ENCODE measurements around the gene L1CAM.

Gene L1CAM

DNA sequence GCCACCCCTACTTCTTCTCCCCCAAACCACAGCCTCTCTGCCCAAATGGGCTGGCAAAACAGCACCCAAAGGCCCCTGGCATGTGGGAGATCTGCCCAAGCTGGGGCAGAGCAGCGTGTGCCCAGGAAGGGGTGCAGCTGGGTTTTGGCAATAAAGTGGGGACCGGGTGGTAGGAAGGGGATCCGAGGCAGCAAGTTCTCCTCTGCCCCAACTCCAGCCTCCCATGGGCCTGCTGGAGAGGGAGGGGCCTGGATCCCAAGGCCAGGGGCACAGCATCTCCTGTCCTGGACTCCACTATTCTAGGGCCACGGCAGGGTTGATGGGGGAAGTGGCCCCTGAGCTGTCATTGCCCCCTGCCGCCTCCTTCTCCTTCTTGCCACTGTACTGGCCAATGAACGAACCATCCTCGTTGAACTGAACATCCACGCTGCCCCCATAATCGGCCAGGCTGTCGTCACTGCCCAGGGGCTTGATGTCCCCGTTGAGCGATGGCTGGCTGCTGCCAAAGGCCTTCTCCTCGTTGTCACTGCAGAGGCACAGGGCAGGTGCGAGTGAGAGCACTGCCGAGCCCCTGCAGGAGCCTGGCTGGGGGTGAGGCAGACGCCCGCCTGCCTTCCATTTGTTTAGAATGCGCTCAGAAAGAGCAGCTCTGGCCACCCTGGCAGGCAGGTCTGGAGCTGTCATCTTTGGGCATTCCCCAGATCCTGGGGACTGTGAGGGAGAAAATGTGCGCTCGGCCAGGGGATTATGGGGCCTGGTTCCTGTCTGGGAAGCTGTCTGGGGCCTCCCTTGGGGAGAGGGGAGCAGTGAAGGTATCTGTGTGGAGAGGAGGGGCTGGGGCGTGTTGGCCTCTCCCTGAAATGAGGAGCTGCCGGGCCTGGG is 23.4 kb downstream of the L1CAM start:
- no peak for DNase-seq (ENCODE audit: low read depth)

DNA sequence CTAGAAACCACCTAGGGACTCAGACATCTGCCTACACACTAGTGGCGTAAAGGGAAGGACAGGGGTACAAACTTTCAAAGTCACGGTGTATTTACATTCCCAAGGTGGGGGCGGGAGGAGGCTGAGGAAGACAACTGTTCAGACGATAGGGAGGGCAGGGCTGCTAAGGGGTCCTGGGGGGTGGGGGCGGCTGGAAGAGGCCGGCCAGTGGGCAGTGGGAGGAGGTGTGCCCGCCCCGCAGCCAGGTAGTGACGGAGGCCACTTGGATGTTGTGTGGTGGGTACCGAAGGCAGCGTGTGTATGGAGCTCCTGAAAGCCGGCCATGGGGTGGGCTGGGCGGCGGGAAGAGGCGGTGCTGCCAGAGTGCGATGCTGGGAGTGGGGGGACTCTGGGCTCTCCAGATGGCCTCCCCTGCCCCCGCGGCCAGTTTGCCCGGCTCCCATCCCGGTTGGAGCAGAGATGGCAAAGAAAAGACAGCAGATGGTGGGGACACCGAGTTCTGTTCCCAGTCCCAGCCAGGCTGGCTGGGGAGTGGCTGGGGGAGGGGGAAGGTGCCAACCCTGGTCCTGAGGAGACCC is 24.2 kb downstream of the L1CAM start:
- no peak for DNase-seq (ENCODE audit: low read depth)

DNA sequence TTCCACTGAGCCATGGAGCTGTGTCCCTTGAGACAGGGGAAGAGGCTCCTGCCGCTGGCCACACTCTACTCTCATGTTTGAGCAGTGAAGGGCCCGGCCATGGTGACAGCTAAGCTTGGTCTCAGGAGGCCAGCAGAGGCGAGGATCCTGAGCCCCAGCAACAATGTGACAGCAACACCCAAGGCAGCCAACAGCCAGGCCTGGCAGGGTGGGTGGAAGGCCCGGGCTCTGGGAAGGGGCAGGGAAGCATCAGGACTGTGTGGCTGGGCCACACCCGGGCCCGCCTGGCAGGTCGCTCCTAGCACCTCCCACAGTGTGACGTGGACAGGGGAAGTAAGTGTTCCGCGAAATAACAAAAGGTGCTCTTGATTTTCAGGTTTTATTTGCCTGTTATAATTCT is 24.8 kb downstream of the L1CAM start:
- no peak for DNase-seq (ENCODE audit: low read depth)

DNA sequence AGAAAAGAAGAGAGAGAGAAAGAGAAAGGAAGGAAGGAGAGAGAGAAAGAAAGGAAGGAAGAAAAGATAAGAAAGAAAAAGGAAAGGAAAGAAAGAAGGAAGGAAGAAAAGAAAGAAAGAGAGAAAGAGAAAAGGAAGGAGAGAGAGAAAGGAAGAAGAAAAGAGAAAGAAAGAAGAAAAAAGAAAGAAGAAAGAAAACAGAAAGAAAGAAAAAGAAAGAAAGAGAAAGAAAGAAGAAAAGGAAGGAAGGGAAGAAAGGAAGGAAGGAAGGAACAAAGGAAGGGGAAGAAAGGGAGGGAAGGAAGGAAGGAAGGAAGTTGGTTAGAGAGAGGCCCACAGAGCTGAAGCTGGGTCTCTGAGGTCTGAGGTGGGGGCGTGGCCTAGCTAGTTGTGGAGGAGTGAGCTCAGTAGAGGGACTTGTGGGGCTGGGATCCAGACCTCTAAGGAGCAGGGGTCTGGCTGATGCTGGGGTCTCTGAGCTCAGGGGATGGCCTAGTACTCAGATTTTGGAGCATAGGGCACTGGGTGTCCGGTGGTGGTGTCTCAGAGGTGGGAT is 28.5 kb downstream of the L1CAM start:
- no peak for DNase-seq (ENCODE audit: low read depth)

DNA sequence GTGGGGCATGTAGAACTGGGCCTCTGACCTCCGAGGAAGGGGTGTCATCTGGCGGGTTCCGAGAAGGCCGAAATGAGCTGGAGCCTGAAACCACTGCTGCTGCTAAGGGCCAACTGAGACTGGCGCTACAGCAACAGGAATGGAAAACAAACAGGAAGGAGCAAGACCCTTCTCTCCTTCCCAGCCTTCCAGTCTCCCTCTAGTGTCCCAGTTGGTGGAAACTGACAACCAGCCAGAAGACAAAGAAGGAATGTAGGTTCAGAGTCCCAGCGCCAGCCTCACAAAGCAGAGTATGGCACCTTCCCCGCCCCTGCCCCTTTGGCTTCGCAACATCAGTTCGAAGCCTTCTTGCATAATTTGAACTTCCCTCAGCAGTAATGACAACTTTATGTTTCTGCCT is 31.3 kb downstream of the L1CAM start:
- DNase-seq (ENCODE audit: low read depth): no peak

DNA sequence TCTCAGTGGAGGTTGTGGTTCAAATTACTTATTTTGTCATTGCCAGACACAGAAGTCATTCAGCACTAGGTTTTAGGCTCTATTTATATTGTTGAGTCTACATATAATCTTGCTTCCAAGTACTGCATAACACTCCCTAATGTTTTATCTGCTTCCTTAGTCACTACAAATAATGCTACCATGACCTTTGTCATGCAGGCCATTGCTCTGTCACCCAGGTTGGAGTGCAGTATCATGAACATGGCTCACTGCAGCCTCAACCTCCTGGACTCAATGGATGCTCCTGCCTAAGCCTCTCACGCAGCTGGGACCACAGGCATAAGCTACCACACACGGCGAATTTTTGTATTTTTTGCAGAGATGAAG is 32.1 kb downstream of the L1CAM start:
- DNase-seq (ENCODE audit: low read depth): no peak

DNA sequence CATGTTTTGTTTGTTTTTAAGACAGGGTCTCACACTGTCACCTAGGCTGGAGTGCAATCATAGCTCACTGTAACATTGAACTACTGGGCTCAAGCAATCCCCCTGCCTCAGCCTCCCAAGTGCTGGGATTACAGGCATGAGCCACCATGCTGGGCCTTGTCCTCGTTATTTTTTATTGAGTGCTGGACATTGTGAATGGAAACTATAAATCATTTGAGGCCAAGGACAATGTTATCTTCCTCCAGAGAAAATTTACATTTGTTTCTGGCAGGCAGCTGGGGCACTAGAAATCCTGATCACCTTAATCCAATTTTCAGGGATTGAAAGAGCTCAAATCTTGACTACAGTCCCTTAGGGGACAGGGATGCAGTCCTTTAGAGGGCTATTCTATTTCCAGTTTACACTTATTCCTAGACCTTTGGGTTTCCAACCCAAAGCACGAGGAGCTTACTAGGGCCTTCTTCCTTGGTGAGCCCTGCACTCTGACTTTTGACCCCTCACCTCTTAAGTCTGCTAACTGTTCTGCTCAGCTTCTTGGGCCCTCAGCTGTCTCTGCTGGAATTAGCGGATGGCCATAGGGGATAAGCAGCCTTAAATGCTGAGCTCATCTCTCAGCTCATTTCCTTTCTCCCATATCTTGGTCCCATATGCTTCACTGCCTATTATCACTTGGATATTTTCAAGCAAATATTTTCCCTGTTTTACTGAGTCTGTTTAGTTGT is 32.6 kb downstream of the L1CAM start:
- no peak for DNase-seq (ENCODE audit: low read depth)

DNA sequence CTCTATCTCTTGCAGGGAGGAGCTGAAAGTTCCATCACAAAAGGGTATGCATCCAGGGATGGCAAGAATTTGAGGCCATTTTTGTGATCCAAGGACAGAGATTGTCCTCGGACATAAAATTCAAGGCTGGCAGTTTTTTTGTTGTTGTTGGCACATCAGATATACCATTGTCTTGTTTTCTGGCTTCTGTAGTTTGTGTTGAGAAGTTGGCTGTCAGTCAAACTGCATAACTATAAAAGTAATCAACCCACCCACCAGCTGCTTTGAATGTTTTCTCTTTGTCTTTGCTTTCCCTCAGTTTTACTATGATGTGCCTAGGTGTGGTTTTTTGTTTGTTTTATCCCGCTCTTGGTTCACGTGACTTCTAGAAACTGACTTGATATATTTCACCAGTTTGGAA is 34.0 kb downstream of the L1CAM start:
- DNase-seq (ENCODE audit: low read depth): no peak

DNA sequence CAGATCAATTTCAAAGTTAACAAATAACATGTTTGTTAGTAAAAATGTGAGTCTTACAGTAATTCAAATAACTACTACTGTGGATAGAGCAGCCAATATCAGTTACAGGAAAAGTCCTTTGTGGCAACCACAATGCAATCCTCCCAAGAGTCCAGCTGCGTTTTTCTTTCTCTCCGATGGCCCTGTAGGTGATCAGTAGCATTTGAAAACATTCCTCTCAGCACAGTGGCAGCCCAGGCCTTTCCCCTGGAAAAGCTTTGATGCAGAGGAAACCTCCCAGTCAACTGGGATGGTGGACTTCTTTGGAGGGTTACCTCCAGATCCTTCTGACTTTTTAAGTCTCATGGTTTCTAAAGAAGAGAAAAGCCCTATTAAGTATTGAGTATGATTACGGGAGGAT is 37.6 kb downstream of the L1CAM start:
- no peak for DNase-seq (ENCODE audit: low read depth)

DNA sequence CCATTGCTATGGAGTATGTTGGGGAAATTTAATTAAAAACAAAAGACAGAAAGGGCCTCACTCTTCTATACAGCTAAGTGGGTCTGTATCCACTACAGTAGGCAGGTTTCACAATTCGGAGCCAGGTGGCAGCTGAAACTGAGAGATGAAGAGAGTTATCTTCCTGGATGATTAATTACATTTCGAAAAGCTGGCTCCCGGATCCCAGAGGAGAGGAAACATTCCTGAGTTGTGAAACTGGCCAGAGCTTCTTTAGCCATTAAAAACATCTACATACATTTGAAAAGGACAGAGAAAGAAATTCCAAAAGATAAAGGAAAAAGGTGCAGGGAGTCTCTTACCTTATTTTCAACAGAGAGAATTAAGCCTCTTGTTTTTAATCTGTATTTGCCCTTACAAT is 40.1 kb downstream of the L1CAM start:
- no peak for DNase-seq (ENCODE audit: low read depth)

DNA sequence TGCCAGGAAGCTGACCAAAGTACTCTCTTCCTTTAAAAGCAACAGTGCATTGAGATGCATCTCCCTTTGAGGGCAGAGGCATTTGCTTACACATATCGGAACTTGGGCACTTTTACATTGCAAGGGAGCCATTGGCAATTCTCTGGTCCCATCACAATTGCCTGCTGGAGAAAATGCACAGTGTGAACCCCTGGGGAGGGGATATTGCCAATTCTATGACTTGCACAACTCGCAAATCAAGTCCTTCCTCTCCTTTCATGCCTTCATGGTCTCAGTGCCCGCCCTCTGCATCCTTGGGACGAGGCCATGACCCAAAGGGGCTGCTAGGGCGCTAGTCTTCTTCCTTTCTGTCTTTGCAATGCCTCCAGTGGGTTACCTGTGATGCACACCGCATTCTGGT is 40.8 kb downstream of the L1CAM start:
- no peak for DNase-seq (ENCODE audit: low read depth)

DNA sequence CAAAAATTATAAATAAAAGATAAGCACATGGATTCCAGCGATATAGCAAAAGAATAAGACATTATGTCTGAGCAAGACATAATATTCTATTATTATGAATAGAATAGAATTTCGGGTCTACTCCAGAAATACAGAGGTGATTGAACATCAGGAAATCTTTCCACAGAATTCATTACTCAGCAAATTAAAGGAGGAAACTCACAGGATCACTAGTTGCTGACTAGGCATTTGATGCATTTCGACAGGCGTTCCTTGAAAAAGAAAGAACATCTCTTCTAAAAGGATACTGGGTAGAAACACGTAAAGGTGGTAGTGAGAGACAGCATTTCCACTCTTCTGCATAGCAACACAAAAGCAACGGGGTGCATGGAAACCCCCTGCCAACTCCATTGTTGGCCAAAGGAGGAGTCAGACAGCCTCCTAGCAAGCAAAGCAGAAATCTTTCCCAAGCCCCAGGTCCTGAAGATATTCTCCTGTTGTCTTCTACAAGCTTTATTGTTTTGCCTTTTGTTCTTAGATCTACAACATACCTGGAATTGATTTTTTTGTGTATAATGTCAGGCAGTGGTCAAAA is 41.4 kb downstream of the L1CAM start:
- no peak for DNase-seq (ENCODE audit: low read depth)

DNA sequence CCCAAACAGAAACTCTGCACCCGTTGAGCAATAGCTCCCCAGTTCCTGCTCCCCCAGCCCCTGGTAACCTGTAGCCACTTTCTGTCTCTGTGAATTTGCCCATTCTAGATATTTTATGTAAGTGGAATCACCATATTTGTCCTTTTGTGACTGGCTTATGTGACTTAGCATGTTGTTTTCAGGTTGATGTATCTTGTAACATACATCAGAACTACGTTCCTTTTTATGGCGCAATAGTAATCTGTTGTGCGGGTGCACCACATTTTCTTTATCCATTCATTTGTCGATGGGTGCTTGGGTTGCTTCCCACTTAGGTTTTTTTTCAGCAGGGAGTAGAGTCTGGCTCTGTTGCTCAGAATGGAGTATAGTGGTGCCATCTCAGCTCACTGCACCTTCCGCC is 49.1 kb downstream of the L1CAM start:
- DNase-seq (ENCODE audit: low read depth): no peak

DNA sequence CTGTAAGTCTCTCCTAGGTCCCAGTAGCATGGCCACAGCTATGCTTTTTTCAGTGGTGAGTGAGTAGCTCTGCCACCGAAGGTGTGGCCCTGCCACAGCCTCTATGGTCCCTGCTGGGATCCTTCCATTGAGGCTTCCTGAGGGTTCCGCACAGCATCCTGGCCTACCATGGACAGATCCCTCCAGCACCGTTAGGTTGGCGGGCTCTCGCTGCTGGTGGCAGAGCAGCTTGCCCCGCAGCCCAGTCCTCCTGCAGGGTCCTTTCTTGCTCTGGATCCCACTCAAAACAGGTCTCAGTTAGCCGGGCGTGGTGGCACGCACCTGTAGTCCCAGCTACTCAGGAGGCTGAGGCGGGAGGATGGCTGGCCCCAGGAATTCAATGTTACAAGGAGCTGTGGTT is 53.2 kb downstream of the L1CAM start:
- no peak for DNase-seq (ENCODE audit: low read depth)

DNA sequence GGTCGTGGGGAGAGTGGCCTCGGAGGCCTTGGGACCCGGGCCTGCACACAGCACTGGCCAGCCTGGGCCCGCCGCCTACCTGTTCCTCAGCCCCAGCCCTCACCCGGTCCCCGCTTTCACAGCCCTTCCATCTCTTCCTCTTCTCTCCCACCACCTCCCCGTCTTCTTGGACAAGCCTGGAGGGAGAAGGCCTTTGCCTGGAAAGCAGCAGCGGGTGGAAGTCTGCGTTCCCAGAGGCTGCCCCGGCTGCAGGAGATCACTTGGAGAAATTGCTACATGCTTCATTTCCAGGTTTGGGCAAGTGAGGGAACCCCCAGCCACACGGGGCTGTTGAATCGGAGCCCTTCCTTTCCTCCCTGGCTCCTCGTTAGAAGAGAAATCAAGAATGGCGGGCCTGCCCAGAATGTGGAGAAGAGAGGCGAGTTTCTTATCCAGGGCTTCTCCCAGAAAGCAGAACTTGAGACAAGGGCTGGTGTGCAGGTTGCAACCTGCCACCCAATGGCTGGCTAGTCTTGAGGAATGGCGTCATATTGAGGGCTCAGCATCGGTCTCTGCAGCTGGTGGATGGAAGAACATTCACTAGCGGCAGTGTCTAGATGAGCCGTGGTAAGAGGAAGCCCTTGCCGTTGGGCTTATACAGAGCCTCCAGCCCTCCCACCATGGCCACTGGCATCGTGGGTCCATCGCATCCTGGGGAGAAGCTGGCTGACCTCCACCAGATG is 54.4 kb downstream of the L1CAM start:
- no peak for DNase-seq (ENCODE audit: low read depth)

DNA sequence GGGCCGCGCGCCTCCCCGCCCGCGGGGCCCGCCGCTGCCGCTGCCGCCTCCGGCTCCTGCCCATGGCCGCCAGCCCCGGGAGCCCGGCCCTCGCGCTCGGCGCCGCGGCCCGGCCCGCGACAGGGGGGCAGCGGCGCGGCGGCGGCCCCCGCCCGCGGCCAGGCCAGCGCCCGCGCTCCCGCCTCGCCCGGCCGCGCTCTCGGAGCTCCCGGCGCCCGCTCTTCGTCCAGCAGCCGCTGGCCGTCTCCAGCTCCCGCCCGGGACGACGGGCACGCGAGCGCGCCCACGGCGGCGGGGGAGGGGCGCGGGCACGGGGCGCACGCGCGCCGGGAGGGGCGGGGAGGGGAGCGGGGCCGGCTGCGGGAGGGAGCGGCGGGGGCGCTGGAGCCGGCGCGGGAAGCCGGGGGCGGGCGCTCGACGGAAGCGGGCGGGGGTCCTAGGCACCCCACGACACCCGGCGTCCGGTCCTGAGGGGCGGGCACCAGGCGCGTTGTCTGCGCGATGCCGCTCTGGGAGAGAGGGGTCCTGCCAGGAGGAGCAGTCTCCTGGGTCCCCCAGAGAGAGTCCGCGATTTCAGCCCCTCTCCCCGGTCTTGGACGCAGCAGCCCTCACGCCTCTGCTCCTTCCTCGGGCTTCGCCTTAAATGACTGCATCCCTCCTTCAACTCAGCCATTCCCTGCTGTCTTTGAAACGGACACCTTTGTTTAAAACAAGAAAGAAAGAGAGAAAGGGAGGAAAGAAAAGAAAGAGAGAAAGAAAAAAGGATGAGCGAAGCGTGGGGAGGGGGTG is 55.1 kb downstream of the L1CAM start:
- no peak for DNase-seq (ENCODE audit: low read depth)

DNA sequence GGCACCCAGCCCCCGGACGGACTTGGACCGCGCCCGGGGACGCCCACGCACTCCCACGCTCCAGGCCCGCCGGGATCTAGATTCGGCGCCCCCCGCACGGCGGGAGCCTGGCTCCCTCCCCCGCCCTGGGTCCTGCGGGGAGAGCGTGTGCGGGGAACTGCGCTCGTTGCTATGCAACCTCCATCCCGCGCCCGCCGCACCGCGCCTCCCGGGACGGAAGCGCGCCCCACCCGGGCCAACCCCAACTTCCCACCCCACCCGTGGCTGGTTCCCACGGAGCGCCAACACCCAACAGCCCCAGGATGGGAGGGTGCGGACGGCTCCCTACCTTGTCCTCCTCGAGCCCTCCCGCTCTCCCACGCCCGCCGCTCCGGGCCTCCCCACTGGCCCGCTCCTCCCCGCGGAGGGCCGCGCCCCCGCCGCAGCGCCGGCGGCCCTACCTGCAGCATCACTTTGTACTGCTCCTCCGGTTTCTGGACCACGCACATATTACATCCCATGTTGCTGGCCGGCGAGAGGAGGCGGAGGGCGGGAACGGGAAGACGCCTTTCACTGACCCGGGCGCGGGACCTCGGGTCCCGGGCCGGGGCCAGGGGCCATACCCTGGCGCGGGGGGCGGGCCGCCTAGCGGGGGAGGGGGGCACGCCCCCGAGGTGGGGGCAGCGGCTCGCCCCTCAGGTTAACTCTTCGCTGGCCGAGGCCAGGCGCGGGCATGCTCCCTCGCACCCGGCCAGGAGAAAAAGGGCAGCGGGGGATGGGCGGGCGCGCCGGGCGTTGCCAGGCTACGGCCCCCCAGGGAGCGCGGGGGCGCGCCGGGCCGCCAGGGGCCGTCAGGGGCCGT is 56.0 kb downstream of the L1CAM start, which contains the start of gene PDZD4:
Gene PDZD4 (minus strand): TSS at position 746 of the 841 bp plus-strand sequence. CDS start 246 bp downstream, at position 500.
- DNase-seq (ENCODE audit: low read depth): no peak

DNA sequence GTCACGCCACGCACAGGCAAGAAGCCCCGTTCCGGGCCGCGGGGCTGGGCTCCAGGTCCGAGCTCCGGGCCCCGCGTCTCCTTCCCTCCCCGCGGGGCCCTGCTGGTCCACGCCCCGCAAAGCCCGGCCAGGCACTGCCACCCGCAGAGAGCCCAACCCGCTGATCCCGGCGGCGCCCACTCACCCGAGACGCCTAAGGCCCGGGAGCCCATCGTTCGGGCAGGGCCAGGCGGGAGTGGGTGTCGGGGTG is 56.5 kb downstream of the L1CAM start:
- no peak for DNase-seq (ENCODE audit: low read depth)

DNA sequence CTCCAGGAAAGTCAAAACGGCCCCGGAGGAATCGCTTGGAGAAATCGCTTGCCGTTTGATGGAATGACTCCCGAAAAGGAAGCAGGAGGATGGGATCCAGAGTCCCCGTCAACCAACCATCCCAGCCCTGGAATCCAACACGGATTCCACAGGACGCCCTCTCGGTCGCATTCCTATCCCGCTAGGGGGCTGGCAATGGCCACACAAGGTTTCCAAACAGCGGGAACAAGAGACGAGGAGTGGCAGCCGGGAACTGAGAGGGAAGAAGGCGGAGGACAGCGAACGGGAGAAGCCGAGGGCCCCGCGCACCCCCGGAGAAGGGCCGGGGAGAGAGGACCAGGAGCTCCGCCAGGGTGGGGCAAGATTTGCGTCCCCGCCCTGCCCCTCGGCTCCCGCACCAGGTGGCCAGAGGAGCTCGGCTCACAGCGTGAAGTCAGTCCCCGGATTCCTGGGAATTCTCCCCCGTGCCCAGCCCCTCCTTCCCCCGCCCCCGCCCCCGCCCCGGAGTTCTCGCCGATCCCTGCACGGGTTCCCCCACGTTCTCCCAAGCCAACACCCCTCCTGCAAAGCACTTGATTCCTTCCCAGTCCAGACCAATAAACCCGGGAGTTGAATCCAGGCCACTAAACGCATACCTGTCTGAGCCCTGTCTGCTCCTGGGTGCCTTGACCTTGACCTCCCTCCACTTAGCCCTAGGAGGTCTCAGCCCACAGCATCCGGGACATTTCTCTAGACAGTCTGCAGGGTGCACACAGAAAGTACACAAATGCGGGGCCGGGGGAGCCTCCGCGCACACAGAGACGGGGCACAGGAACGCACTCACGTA is 57.0 kb downstream of the L1CAM start:
- no peak for DNase-seq (ENCODE audit: low read depth)

Measured in activated T-cell treated with anti-CD3 and anti-CD28 coated beads for 1 hour (primary cell).